ENCODE results near the gene NSRP1. TPM values are rescaled to one million over a fixed set of nuclear protein-coding genes. Genes with fewer than 3 reads are reported as not detected.

NSRP1 gene
- total and polyA plus RNA-seq, 10 of the 15 experiments (the other 5 are each of a cell fraction or from before 2014, with no cell fraction given) = 12.5 to 69.7 (median 37.8) TPM

DNA sequence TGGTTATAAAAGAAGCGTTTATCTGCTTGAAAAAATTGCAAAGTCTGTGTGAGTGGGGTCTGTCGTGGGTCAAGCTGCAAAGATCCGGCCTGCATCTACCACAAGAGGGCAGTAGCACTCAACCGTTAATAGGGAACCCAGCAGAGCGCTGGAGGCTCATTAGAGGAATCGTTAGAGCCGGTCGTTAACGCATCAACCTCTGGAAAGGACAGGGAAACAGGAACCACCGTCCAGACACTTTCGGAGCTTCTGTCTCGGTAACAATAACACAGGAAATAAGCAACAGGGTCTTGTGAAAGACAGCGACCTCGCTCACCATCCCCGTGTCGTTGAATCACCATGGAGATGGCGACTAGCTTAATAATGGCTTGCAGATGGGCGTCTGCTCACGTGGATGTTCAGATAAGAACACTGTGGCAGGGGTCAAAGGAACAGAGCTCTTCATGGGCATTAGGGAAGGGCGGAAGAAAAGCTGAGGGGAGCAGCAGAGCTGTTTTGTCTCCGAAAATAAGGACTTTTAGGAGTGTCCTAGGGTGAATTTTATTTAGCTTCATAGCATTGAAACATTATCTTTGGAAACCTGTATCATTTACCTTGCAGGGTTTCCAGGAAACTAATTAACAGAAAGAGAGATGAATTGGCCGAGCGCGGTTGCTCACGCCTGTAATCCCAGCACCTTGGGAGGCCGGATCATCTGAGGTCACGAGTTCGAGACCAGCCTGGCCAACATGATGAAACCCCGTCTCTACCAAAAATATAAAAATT, 11.9 kb upstream of the NSRP1 start (continued):
- TF ChIP-seq ESRRA (IDR thresholded peaks at IDR 0.05; ENCODE audit: low read length) (no peak), STAT1 (conservative IDR thresholded peaks at IDR 0.05) (no peak), ZSCAN29 (IDR thresholded peaks at IDR 0.05) (no peak)
- TF ChIP-seq, protein P1, sequence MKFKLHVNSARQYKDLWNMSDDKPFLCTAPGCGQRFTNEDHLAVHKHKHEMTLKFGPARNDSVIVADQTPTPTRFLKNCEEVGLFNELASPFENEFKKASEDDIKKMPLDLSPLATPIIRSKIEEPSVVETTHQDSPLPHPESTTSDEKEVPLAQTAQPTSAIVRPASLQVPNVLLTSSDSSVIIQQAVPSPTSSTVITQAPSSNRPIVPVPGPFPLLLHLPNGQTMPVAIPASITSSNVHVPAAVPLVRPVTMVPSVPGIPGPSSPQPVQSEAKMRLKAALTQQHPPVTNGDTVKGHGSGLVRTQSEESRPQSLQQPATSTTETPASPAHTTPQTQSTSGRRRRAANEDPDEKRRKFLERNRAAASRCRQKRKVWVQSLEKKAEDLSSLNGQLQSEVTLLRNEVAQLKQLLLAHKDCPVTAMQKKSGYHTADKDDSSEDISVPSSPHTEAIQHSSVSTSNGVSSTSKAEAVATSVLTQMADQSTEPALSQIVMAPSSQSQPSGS (IDR thresholded peaks at IDR 0.05; ENCODE audit: low read length) = no peak
- TF ChIP-seq, protein P2, sequence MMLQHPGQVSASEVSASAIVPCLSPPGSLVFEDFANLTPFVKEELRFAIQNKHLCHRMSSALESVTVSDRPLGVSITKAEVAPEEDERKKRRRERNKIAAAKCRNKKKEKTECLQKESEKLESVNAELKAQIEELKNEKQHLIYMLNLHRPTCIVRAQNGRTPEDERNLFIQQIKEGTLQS (IDR thresholded peaks at IDR 0.05; ENCODE audit: borderline replicate concordance, extremely low read depth, low read depth, low read length) = no peak

DNA sequence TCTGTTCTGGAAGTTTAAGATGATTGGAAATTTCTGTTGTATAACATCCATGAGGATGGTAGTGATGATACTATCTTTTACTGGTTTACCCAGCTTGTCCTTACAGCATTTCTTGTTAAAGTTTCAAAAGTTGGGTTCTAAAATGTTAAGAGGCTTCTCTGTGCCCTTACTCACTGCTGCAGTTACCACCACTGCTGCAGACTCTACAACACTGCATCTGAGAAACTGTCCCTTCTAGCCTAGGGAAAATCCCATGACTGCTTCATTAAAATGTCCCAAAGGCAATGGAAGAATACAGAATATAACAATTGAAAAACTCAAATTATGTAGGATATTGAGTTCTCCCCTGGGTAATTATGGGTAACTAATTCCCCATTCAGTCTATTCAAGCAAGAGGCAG, 3.8 kb upstream of the NSRP1 start:
- in situ Hi-C loops (cut with MboI) (no loop called here), intact Hi-C loops (cut with micrococcal nuclease; ENCODE audit: unreplicated experiment) (no loop called here)
- SMC1A ChIA-PET (ENCODE audit: uncharacterized antibody, unreplicated experiment) = interaction anchor here (0.5 to 3.9 kb wide), 18 partner anchors 8 to 577 kb away, joined by 3 to 43 read pairs (median 3); partner anchors contain the start of gene TMIGD1
- H3K9me3 ChIP-seq (replicated peaks; ENCODE audit: control insufficient read depth, insufficient read depth, low read length) = no peaks in the 10 kb centered on the region
- no TSS peak for BruUV-seq (replicated peaks)
- DNase-seq (ENCODE audit: low read depth, low spot score) (no peak), ATAC-seq (peak; percentile 24; the same call in 2 of the 3 replicates), FAIRE-seq (no peak)
- H3K9ac ChIP-seq (ENCODE audit: control insufficient read depth, insufficient read depth, low read length) = no peak overlapping the region
- peaks cover 7% of the 10 kb centered on the region for H3K4me1 ChIP-seq (ENCODE audit: control insufficient read depth, insufficient read depth, low read length)
- RAD21 ChIA-PET (ENCODE audit: unreplicated experiment) = interaction anchor here (0.7 to 4.4 kb wide), 13 partner anchors 8 to 228 kb away, joined by 3 to 23 read pairs (median 4); partner anchors contain the start of gene SSH2
- peak overlapping the region; percentile 4; the same call in 1 of the 2 replicates for H3K4me2 ChIP-seq (ENCODE audit: control insufficient read depth, insufficient read depth)
- H4K20me1 ChIP-seq (ENCODE audit: control insufficient read depth, insufficient read depth) = no peaks in the 10 kb centered on the region
- no peak for TF ChIP-seq GATAD2B (conservative IDR thresholded peaks at IDR 0.05; ENCODE audit: low read depth)
- no peak for TF ChIP-seq EZH2 (IDR thresholded peaks at IDR 0.05; ENCODE audit: borderline replicate concordance, control insufficient read depth, low read depth, low read length)
- TF ChIP-seq POU2F2 (IDR thresholded peaks at IDR 0.05; ENCODE audit: borderline replicate concordance, low read depth, low read length) = no peak
- TF ChIP-seq SREBF2 (IDR thresholded peaks at IDR 0.05; ENCODE audit: low read length) = no peak
- TF ChIP-seq IKZF1 (conservative IDR thresholded peaks at IDR 0.05) = 0 out of 2 replicates have a peak, but pooled peaks have one; percentile 28
- TF ChIP-seq RELB (IDR thresholded peaks at IDR 0.05; ENCODE audit: low read depth) = 0 out of 2 replicates have a peak, but pooled peaks have one; percentile 49
- 0 out of 4 replicates have a peak, but pooled peaks of 1 of the 2 experiments have one; percentile 7 for TF ChIP-seq IKZF2 (IDR thresholded peaks at IDR 0.05)
- TF ChIP-seq, protein P3, sequence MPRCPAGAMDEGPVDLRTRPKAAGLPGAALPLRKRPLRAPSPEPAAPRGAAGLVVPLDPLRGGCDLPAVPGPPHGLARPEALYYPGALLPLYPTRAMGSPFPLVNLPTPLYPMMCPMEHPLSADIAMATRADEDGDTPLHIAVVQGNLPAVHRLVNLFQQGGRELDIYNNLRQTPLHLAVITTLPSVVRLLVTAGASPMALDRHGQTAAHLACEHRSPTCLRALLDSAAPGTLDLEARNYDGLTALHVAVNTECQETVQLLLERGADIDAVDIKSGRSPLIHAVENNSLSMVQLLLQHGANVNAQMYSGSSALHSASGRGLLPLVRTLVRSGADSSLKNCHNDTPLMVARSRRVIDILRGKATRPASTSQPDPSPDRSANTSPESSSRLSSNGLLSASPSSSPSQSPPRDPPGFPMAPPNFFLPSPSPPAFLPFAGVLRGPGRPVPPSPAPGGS (IDR thresholded peaks at IDR 0.05; ENCODE audit: borderline replicate concordance, insufficient read depth, low read depth, low read length, poor library complexity, severe bottlenecking) = no peak
- H2AFZ ChIP-seq (ENCODE audit: control insufficient read depth, low read depth, low read length) = no peak overlapping the region; the same call in 1 of the 2 replicates
- H3K27me3 ChIP-seq (replicated peaks in 1 of 2; ENCODE audit: control insufficient read depth in 2 of 2, insufficient read depth in 2 of 2, low read length in 1 of 2) = no peaks in the 10 kb centered on the region
- POLR2A ChIA-PET = interaction anchor here (0.6 to 1.3 kb wide), 4 partner anchors 8 to 224 kb away, joined by 3 to 5 read pairs (median 4); no protein-coding TSS in a partner anchor
- peak overlapping the region; percentile 20; the same call in 1 of the 2 replicates for H3K27ac ChIP-seq (ENCODE audit: control insufficient read depth, insufficient read depth)
- H3K79me2 ChIP-seq (ENCODE audit: control insufficient read depth, insufficient read depth, low read length) = peaks cover 16% of the 10 kb centered on the region
- no peak overlapping the region for H3K4me3 ChIP-seq
- CTCF ChIA-PET = interaction anchor here (0.9 to 3.9 kb wide), 10 partner anchors 8 to 521 kb away, joined by 3 to 65 read pairs (median 13); partner anchors contain the start of genes SLC6A4 and TMIGD1
- H3K36me3 ChIP-seq (ENCODE audit: control insufficient read depth in 2 of 2, insufficient read depth in 2 of 2, low read length in 1 of 2) = no peaks in the 10 kb centered on the region
